Glutamatergic neuron (in vitro differentiated cells): ENCODE measurements around the gene CIB2. TPM values are rescaled to one million over a fixed set of nuclear protein-coding genes. Genes with fewer than 3 reads are reported as not detected.

Source experiments
- DNase-seq: peaks from one replicate; pipeline ENCODE4 v3.0.0; 2022
- H3K27ac Mint-ChIP-seq: one replicate; pipeline ENCODE4 v1.8.0; 2020; ENCODE audit warnings: mild to moderate bottlenecking, mixed read lengths, inconsistent platforms; ENCODE audit not compliant: unreplicated experiment
- H3K27me3 Mint-ChIP-seq: one replicate; pipeline ENCODE4 v1.8.0; 2020; ENCODE audit warnings: mild to moderate bottlenecking, moderate library complexity, mixed read lengths, inconsistent platforms; ENCODE audit not compliant: unreplicated experiment
- H3K36me3 Mint-ChIP-seq: one replicate; pipeline ENCODE4 v1.8.0; 2020; ENCODE audit warnings: mild to moderate bottlenecking, mixed read lengths, inconsistent platforms; ENCODE audit not compliant: unreplicated experiment
- H3K4me1 Mint-ChIP-seq: one replicate; pipeline ENCODE4 v1.8.0; 2020; ENCODE audit warnings: mild to moderate bottlenecking, low read depth, mixed read lengths, inconsistent platforms; ENCODE audit not compliant: unreplicated experiment
- H3K4me3 Mint-ChIP-seq: one replicate; pipeline ENCODE4 v1.8.0; 2020; ENCODE audit warnings: mild to moderate bottlenecking, mixed read lengths, inconsistent platforms; ENCODE audit not compliant: unreplicated experiment
- H3K9me3 Mint-ChIP-seq: one replicate; pipeline ENCODE4 v1.8.0; 2020; ENCODE audit warnings: mild to moderate bottlenecking, moderate library complexity, mixed read lengths, inconsistent platforms; ENCODE audit not compliant: unreplicated experiment
- total RNA-seq: library from RNA; stranded (reverse); fragmentation: NEBNext Ultra II Directional; extraction: Animal tissue kit (Norgen Biotek cat#: 25700); gene quantifications from one replicate; pipeline ENCODE4 v1.2.1, GENCODE V29; 2021; ENCODE audit not compliant: unreplicated experiment
- TF ChIP-seq, protein P1 (sequence below): fragments of 200-600 bp; sonication (generic); IDR thresholded peaks from one replicate; pipeline ENCODE4 v1.5.0; 2021; ENCODE audit not compliant: partially characterized antibody, unreplicated experiment

Gene CIB2
- total RNA-seq, 1 donor from 2014 or later: 131 TPM

DNA sequence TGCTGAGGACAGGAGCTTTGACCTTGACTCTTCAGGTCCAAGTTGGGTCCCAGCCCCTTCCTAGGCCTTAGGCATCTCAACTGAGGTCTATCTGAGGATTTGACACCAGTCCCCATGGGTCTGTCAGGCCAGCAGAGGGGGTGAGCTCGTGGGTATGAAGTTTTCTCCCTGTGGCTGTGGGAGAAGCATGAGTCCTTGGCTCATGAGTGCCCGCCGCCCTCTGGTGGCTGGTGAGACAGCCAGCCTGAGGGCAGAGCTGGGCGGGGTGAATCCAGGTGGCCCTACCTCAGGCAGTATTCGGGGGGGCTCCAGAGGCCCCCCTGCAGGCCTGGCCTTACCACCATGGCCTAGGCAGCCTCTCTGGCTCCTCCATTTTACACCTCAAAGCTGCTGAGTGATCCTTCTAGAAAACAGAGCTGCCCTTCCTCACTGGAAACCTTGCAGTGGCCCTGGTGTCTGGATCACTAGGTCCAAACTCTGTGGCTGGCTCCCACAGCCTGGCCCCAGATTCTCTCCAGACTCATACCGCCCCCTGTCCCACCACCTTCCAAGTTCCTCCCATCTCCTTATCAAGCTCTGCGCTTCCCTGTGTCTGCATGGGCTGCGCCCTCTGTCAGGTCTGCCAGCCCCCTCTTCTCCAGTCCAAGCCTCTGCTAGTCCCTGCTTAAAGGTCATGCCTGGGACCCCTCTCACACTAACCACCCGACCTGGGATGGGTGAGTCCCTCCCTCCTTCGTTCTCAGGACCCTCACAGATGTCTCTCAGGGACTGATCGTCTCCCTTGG is 22.8 kb downstream of the CIB2 start:
- TF ChIP-seq, protein P1, sequence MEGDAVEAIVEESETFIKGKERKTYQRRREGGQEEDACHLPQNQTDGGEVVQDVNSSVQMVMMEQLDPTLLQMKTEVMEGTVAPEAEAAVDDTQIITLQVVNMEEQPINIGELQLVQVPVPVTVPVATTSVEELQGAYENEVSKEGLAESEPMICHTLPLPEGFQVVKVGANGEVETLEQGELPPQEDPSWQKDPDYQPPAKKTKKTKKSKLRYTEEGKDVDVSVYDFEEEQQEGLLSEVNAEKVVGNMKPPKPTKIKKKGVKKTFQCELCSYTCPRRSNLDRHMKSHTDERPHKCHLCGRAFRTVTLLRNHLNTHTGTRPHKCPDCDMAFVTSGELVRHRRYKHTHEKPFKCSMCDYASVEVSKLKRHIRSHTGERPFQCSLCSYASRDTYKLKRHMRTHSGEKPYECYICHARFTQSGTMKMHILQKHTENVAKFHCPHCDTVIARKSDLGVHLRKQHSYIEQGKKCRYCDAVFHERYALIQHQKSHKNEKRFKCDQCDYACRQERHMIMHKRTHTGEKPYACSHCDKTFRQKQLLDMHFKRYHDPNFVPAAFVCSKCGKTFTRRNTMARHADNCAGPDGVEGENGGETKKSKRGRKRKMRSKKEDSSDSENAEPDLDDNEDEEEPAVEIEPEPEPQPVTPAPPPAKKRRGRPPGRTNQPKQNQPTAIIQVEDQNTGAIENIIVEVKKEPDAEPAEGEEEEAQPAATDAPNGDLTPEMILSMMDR: peak; percentile 80
- peak; percentile 83 for DNase-seq
- Mint-ChIP-seq H3K4me1 (peaks cover 5% of the 10 kb centered on the region), H3K4me3 (no peak overlapping the region), H3K27me3 (peaks cover 8% of the 10 kb centered on the region), H3K27ac (no peak overlapping the region), H3K36me3 (no peaks in the 10 kb centered on the region), H3K9me3 (peaks cover 7% of the 10 kb centered on the region)

DNA sequence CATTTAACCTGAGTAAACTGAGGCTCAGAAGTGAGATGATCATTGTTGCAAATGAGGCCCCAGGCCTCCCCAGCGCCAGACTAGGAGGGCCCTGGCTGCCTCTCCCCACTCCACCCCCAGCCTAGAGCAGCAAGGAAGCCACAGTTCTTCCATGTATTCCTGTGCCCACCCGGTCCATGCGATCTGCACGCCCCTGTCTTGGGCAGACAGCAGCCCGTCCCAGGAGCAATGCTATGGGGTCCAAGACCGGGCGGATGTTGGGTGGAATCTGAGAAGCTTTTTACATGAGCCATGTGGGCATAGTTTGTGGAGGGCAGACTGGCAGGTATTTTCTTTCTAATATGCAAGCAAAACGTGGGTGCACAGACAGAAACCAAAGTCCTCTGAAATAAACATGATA is 23.8 kb downstream of the CIB2 start:
- Mint-ChIP-seq H3K36me3 (no peaks in the 10 kb centered on the region), H3K4me1 (peaks cover 5% of the 10 kb centered on the region), H3K9me3 (peaks cover 7% of the 10 kb centered on the region), H3K4me3 (no peak overlapping the region), H3K27ac (no peak overlapping the region), H3K27me3 (peaks cover 4% of the 10 kb centered on the region)
- TF ChIP-seq, protein P1: no peak
- DNase-seq: no peak

DNA sequence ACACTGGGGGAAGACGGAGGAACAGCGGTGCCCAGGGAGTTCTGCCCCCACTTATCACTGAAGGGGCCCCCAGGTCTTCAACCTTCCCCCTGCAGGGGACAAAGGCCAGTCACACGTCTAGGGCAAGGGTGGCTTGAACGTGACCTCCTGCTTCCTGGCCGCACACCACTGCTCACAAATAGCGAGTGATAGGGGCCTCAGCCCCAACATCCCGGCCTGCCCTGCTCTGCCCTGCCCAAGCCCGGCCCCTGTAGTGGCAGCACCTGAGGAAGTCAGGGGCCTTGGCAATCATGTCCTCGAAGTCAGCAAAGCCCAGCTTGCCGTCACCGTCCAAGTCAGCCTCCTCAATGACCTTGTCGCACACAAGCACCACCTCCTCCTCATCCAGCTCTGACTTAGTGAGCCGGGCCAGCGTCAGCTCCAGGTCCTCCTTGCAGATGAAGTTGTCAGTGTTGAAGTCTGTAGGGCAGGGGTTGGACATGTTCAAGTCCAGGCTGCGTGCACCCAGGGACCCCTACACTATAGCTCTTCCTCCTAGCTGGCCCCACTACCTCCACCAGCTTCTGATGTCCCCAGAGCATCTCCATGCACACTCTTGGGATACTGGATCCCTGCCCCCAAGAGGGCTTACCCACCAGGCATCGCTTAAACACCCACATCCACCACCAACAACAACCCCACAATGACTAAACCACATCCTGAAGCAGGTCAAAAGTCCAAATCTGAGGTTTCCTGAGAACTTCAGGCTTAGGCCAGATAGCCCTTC is 25.6 kb downstream of the CIB2 start:
- peaks cover 2% of the 10 kb centered on the region for H3K27me3 Mint-ChIP-seq
- TF ChIP-seq, protein P1: no peak

DNA sequence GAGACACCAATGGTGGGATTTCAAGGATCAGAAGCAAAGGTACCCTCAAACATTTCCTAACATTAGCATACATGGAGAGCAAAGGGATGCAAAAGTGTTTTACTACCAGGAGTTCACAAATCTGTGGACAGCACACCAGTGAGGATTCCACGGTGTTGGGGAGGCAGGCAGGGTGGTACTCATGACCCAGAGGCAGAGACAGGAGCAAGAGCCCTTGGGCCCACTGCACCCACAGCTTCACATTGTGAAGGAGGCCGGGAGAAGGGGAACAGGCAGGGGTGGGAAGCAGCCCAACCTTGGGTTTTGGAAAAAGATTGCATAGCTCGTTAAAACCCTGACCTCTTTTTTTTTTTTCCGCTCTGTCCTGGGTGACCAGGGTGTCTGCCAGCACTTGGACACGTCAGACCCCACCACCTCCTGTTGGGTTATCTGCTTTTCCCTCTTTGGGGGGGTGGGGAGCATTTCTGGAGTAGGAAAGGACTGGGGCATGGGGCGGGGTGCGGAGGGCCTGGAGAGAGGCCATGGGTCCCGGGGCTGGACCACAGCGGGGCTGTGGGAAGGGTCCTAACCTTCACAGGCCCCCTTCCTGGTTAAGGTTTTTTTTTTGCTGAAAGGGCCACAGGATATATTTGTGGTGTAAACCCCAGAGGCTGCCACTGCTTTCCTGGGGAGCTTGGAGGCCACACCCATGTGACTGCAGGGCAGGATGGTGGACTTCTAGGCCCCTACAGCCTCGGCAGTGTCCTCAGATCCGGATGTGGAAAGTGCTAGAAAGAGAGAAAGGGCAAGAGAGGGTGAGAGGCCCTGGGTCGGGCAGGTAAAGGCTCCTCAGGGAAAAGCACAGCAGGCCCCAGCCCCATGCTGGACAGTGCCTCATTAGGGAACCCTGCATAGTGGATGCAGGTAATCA is 26.4 kb downstream of the CIB2 start:
- H3K9me3 Mint-ChIP-seq: peaks cover 5% of the 10 kb centered on the region
- no peak for DNase-seq
- TF ChIP-seq, protein P1: no peak
- peaks cover 2% of the 10 kb centered on the region for H3K36me3 Mint-ChIP-seq
- peaks cover 5% of the 10 kb centered on the region for H3K4me1 Mint-ChIP-seq
- H3K27ac Mint-ChIP-seq: peak overlapping the region; percentile 69
- peak overlapping the region; percentile 60 for H3K4me3 Mint-ChIP-seq
- peaks cover 10% of the 10 kb centered on the region for H3K27me3 Mint-ChIP-seq

More for the DNA sequence above, 25.6 kb downstream of the CIB2 start:
- DNase-seq: no peak
- Mint-ChIP-seq H3K4me1 (peaks cover 5% of the 10 kb centered on the region), H3K4me3 (no peak overlapping the region), H3K27ac (no peak overlapping the region), H3K36me3 (no peaks in the 10 kb centered on the region), H3K9me3 (peaks cover 6% of the 10 kb centered on the region)
